Endothelial cell (in vitro differentiated cells): Measurements from ENCODE around the gene MCRS1. TPM values are rescaled to one million over a fixed set of nuclear protein-coding genes. Genes with fewer than 3 reads are reported as not detected.

Source experiments
- DNase-seq: peaks from one replicate; pipeline ENCODE4 v3.0.0; 2021; ENCODE audit warnings: low spot score
- H3K27ac Mint-ChIP-seq: one replicate; pipeline ENCODE4 v1.8.0; 2021; ENCODE audit warnings: mixed read lengths, inconsistent platforms; ENCODE audit not compliant: unreplicated experiment
- H3K27me3 Mint-ChIP-seq: one replicate; pipeline ENCODE4 v1.8.0; 2021; ENCODE audit warnings: mild to moderate bottlenecking, moderate library complexity, mixed read lengths, inconsistent platforms; ENCODE audit not compliant: unreplicated experiment
- H3K36me3 Mint-ChIP-seq: one replicate; pipeline ENCODE4 v1.8.0; 2021; ENCODE audit warnings: mild to moderate bottlenecking, low read depth, mixed read lengths, inconsistent platforms; ENCODE audit not compliant: unreplicated experiment
- H3K4me1 Mint-ChIP-seq: one replicate; pipeline ENCODE4 v1.8.0; 2021; ENCODE audit warnings: mild to moderate bottlenecking, mixed read lengths, inconsistent platforms; ENCODE audit not compliant: unreplicated experiment
- H3K4me3 Mint-ChIP-seq: one replicate; pipeline ENCODE4 v1.8.0; 2021; ENCODE audit warnings: mild to moderate bottlenecking, mixed read lengths, inconsistent platforms; ENCODE audit not compliant: unreplicated experiment
- H3K9me3 Mint-ChIP-seq: one replicate; pipeline ENCODE4 v1.8.0; 2021; ENCODE audit warnings: mixed read lengths, inconsistent platforms; ENCODE audit not compliant: unreplicated experiment
- total RNA-seq: library from RNA; stranded (reverse); fragmentation: NEBNext Ultra II Directional; extraction: Animal tissue kit (Norgen Biotek cat#: 25700); gene quantifications from one replicate; pipeline ENCODE4 v1.2.1, GENCODE V29; 2021; ENCODE audit not compliant: unreplicated experiment
- TF ChIP-seq, protein P1 (sequence below): fragments of 200-600 bp; sonication (generic); IDR thresholded peaks from one replicate; pipeline ENCODE4 v1.5.0; 2021; ENCODE audit warnings: antibody characterized with exemption; ENCODE audit not compliant: unreplicated experiment

MCRS1 gene
- total RNA-seq, 1 donor from 2014 or later = 60.8 TPM

DNA sequence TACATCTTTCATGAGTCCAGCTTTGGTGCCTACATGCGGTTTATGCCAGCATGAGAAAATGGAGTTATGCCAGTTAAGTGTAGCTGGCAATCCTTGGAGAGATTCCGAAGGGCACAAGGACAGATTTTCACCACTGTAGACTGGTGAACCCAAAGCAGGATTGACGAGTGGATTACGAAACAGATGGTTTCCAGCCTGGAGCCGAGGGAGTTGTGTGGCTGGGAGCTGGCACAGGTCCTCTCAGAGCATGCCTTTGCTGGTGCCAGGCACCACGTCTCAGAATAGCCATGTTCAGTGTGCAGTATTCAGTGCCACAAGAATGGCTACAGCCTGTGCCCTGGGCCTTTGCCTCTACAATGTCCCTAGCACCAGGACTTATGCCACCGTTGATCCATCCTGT lies 15.9 kb downstream of the MCRS1 start:
- Mint-ChIP-seq H3K4me3 (no peak overlapping the region), H3K27ac (no peak overlapping the region), H3K4me1 (peaks cover 12% of the 10 kb centered on the region), H3K36me3 (peaks cover 4% of the 10 kb centered on the region), H3K9me3 (no peaks in the 10 kb centered on the region), H3K27me3 (peaks cover 28% of the 10 kb centered on the region)
- DNase-seq = no peak
- TF ChIP-seq, protein P1, sequence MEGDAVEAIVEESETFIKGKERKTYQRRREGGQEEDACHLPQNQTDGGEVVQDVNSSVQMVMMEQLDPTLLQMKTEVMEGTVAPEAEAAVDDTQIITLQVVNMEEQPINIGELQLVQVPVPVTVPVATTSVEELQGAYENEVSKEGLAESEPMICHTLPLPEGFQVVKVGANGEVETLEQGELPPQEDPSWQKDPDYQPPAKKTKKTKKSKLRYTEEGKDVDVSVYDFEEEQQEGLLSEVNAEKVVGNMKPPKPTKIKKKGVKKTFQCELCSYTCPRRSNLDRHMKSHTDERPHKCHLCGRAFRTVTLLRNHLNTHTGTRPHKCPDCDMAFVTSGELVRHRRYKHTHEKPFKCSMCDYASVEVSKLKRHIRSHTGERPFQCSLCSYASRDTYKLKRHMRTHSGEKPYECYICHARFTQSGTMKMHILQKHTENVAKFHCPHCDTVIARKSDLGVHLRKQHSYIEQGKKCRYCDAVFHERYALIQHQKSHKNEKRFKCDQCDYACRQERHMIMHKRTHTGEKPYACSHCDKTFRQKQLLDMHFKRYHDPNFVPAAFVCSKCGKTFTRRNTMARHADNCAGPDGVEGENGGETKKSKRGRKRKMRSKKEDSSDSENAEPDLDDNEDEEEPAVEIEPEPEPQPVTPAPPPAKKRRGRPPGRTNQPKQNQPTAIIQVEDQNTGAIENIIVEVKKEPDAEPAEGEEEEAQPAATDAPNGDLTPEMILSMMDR = no peak

DNA sequence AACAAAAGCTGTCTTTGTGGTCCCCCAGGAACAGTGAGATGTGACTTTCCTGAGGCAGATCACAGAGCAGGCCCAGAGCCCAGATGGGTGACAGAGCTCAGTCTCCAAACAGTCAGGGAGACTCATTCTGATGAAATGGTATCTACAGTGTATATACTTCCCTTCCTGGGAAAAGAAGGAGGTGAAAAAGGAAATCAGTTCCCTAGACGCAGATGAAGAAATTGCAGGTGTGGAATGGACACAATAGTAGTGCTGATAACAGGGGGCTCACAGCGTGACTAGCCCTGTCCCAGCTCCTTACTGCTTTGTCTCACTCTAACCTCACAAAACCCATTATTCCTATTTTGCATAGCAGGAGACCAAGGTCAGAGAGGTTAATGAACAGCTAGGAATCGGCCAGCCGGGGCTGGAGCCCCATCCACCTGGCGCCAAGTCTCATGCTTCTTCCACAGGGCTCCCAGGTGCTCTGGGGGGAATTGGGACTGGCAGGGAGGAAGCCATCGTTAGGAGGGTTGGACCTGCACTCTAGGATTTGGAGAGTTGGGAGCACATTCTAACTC lies 17.2 kb downstream of the MCRS1 start:
- TF ChIP-seq, protein P1 = no peak
- DNase-seq = no peak
- no peak overlapping the region for H3K27ac Mint-ChIP-seq
- H3K4me3 Mint-ChIP-seq = no peak overlapping the region
- H3K9me3 Mint-ChIP-seq = no peaks in the 10 kb centered on the region
- peaks cover 10% of the 10 kb centered on the region for H3K4me1 Mint-ChIP-seq
- H3K36me3 Mint-ChIP-seq = no peaks in the 10 kb centered on the region
- peaks cover 37% of the 10 kb centered on the region for H3K27me3 Mint-ChIP-seq

DNA sequence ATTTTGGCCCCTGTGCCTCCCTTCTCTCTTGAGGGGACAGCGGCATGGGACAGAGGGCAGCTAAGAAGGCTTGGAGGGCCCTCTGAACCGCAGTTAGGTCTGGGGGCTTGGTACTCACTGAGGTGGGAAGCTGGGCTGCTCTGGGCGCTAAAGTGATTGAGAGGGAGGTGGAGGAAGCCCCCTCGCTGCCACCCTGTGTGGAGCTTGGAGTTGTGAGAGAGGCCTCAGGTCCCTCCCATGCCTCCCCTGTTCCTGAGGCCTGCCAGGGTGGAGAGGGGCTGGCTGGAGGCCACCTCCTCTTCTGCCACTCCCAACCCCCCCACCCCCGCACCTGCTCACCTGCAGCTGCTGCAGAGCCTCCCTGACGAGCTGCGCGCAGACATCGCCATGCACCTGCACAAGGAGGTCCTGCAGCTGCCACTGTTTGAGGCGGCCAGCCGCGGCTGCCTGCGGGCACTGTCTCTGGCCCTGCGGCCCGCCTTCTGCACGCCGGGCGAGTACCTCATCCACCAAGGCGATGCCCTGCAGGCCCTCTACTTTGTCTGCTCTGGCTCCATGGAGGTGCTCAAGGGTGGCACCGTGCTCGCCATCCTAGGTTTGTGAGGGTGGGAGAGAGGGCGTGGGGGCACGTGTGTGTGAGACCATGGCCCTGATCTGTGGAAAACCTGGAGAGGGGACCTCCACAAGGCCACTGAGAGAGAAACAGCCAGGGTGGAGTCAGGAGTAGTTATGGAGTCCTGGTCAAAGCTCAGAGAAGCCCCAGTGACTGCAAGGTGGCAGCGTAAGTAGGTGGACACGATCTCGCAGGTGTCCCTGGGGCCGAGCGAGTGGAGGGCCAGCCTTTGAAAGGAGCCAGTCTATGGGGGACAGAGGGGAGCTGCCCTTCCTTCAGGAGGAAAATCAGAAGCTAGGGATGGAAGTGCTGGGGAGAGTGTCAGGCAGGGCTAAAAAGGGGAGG lies 17.9 kb downstream of the MCRS1 start:
- DNase-seq = no peak
- Mint-ChIP-seq H3K9me3 (no peaks in the 10 kb centered on the region), H3K27me3 (peaks cover 41% of the 10 kb centered on the region), H3K27ac (no peak overlapping the region), H3K4me1 (peaks cover 10% of the 10 kb centered on the region), H3K36me3 (peaks cover 1% of the 10 kb centered on the region), H3K4me3 (no peak overlapping the region)
- TF ChIP-seq, protein P1 = no peak

DNA sequence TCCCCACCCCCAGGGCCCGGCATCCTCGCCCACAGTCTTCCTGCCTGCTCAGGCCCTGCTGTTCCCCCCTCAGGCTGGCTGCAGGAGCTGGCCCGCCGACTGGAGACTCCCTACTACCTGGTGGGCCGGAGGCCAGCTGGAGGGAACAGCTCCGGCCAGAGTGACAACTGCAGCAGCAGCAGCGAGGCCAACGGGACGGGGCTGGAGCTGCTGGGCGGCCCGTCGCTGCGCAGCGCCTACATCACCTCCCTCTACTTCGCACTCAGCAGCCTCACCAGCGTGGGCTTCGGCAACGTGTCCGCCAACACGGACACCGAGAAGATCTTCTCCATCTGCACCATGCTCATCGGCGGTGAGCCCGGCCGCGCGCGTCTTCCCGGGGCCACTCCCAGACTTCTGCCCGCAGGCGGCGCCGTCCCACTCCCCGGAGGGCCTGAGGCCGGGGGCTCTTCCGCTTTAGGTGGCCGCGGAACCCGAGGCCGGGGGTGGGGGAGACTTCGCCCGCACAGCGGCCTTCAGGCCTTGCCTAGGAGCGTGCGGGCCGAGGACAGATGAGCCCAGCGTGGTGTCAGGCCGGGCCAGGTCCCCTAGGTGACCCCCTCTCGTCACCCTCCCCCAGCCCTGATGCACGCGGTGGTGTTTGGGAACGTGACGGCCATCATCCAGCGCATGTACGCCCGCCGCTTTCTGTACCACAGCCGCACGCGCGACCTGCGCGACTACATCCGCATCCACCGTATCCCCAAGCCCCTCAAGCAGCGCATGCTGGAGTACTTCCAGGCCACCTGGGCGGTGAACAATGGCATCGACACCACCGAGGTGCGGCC lies 18.9 kb downstream of the MCRS1 start:
- TF ChIP-seq, protein P1 = peak; percentile 34
- Mint-ChIP-seq H3K36me3 (peaks cover 6% of the 10 kb centered on the region), H3K9me3 (no peaks in the 10 kb centered on the region), H3K4me1 (peaks cover 16% of the 10 kb centered on the region), H3K4me3 (no peak overlapping the region), H3K27ac (no peak overlapping the region), H3K27me3 (peaks cover 46% of the 10 kb centered on the region)
- peak; percentile 61 for DNase-seq
